ENCODE data around the gene CSMD2.

- TF ChIP-seq MAFK (IDR thresholded peaks at IDR 0.05; ENCODE audit: low read depth, low read length) (no peak), POLR2A (IDR thresholded peaks at IDR 0.05; ENCODE audit: control extremely low read depth in 1 of 2, low read depth in 2 of 2, low read length in 2 of 2) (no peak), CTCF (IDR thresholded peaks at IDR 0.05; ENCODE audit: control extremely low read depth in 1 of 3, insufficient read depth in 1 of 3, low read depth in 1 of 3, low read length in 3 of 3) (no peak), POLR2AphosphoS5 (IDR thresholded peaks at IDR 0.05; ENCODE audit: low read depth, low read length) (no peak), ATF2 (IDR thresholded peaks at IDR 0.05; ENCODE audit: low read length) (no peak), E2F6 (IDR thresholded peaks at IDR 0.05) (no peak)
Measured at GRCh38 chr1:34057347-34058130, 107.5 kb downstream of the CSMD2 start.
